ENCODE data around the gene SLC7A14.
A peak's percentile ranks its signal among the peaks of the same experiment; 100 is the strongest.

SLC7A14 gene

GRCh38 chr3:170585937-170586310 is at the start of gene SLC7A14:
Gene SLC7A14, minus strand, starts transcription at chr3:170586075. Its CDS starts 59,139 bp downstream, at chr3:170526936.
- Histone ChIP-seq H3K9me3 (peaks cover 13% of the 10 kb centered on the region), H3K36me3 (no peaks in the 10 kb centered on the region), H3K9ac (no peak within 1 kb of the TSS), H3K4me1 (no peaks in the 10 kb centered on the region), H3K27ac (no peak within 1 kb of the TSS), H3K4me3 (no peak within 1 kb of the TSS), H3K27me3 (no peaks in the 10 kb centered on the region), H4K20me1 (no peaks in the 10 kb centered on the region), H3K4me2 (no peak within 1 kb of the TSS)
- no peak for TF ChIP-seq Cebpa-rat (IDR thresholded peaks at IDR 0.05)

DNA sequence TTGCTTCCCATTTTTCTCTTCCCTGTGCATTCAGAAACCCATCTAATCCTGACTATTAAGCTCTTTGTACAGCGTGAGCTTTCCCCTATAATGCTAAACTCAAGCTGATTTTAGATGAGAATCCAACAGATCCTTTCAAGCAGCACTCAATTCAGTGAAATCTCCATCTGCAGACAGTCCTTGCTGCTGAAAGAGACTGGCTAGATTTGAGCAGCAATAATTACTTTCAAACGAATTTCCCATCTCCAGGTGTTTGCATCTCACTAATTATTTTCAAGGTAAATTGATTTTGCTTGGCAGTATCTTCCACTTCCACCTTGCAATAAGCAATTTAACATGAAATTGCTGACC is 49.5 kb upstream of the SLC7A14 start:
- Histone ChIP-seq H3K36me3 (no peaks in the 10 kb centered on the region), H3K4me1 (peaks cover 37% of the 10 kb centered on the region), H3K9ac (no peak overlapping the region), H3K27me3 (peaks cover 81% of the 10 kb centered on the region), H3K9me3 (no peaks in the 10 kb centered on the region), H3K4me3 (no peak overlapping the region), H4K20me1 (peaks cover 37% of the 10 kb centered on the region), H3K4me2 (peak overlapping the region; percentile 23), H3K27ac (no peak overlapping the region)
- TF ChIP-seq Cebpa-rat (IDR thresholded peaks at IDR 0.05) = no peak

DNA sequence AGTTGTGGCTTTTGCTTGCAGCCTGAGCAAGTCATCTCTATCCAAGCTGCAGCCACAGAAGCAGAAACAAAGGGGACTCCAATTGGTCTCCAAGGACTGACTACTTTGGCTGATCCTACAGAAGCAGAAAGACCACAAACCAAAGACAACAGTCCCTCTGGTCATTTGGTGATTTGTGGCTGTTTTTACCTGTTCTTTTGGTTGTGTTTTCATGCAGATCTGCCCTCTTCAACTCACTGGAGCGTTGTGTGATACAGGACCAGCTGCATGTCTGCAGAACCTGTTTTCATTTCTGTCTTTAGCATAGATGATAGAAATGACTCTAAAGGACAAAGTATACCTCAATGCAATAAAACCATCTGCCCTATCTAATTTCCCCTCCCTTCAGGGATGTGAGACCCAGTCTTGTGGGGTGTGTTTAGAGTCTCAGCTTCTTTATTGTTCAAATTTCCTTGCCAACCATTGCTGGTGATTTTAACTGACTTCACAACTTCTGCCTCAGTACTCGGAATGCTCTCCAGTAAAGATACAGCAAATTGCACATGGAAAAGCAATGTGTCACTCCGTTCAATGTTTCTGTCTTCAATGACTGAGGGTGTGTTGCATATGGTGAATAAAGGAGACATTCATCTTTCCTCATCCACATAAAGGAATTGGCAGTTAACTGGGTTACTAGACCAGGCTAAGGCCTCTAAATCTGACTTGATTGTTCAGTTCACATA is 48.9 kb upstream of the SLC7A14 start:
- H3K27me3 ChIP-seq = peaks cover 86% of the 10 kb centered on the region
- H4K20me1 ChIP-seq = peaks cover 37% of the 10 kb centered on the region
- peak overlapping the region; percentile 23 for H3K4me2 ChIP-seq

GRCh38 chr3:170633573-170633972 is 47.7 kb upstream of the SLC7A14 start:
- H3K4me1 ChIP-seq = peaks cover 37% of the 10 kb centered on the region
- H3K9me3 ChIP-seq = no peaks in the 10 kb centered on the region
- no peaks in the 10 kb centered on the region for H3K36me3 ChIP-seq
- no peak overlapping the region for H3K4me3 ChIP-seq
- no peak overlapping the region for H3K9ac ChIP-seq
- peaks cover 37% of the 10 kb centered on the region for H4K20me1 ChIP-seq
- H3K27me3 ChIP-seq = peaks cover 83% of the 10 kb centered on the region
- H3K4me2 ChIP-seq = peak overlapping the region; percentile 40
- TF ChIP-seq Cebpa-rat (IDR thresholded peaks at IDR 0.05) = no peak
- H3K27ac ChIP-seq = no peak overlapping the region

More for the DNA sequence above, 48.9 kb upstream of the SLC7A14 start:
- H3K36me3 ChIP-seq = no peaks in the 10 kb centered on the region
- no peaks in the 10 kb centered on the region for H3K9me3 ChIP-seq
- peaks cover 37% of the 10 kb centered on the region for H3K4me1 ChIP-seq
- H3K9ac ChIP-seq = no peak overlapping the region
- TF ChIP-seq Cebpa-rat (IDR thresholded peaks at IDR 0.05) = no peak
- H3K27ac ChIP-seq = no peak overlapping the region
- no peak overlapping the region for H3K4me3 ChIP-seq

DNA sequence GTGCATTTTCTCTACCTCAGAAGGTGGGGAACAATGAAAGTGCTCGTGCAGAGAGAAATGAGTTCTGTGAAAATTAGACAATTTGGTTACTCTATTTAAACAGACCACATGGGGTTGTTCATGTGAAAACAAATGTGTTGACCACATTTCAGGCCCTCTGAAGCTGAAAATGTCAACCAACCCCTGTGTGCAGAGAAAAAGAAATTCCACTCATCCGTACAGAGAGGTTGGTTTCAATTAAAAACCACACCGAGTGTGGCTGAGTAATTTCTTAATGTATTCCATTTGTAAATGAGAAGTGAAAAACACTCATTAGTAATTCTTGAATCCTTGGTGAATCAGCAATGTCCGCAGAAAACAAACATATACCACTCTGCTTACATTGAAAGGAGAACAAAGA is 46.9 kb upstream of the SLC7A14 start:
- Histone ChIP-seq H3K27me3 (peaks cover 76% of the 10 kb centered on the region), H3K36me3 (no peaks in the 10 kb centered on the region), H3K4me2 (peak overlapping the region; percentile 40), H3K4me3 (no peak overlapping the region), H3K4me1 (peaks cover 37% of the 10 kb centered on the region), H3K9ac (no peak overlapping the region), H3K9me3 (no peaks in the 10 kb centered on the region), H3K27ac (no peak overlapping the region), H4K20me1 (peaks cover 37% of the 10 kb centered on the region)
- TF ChIP-seq Cebpa-rat (IDR thresholded peaks at IDR 0.05) = no peak

GRCh38 chr3:170631755-170632488 is 46.0 kb upstream of the SLC7A14 start:
- Histone ChIP-seq H3K9ac (no peak overlapping the region), H3K9me3 (no peaks in the 10 kb centered on the region), H3K4me2 (peak overlapping the region; percentile 40), H3K4me3 (no peak overlapping the region), H3K36me3 (no peaks in the 10 kb centered on the region), H3K27me3 (peaks cover 69% of the 10 kb centered on the region), H4K20me1 (peaks cover 37% of the 10 kb centered on the region), H3K27ac (no peak overlapping the region), H3K4me1 (peaks cover 37% of the 10 kb centered on the region)
- no peak for TF ChIP-seq Cebpa-rat (IDR thresholded peaks at IDR 0.05)

GRCh38 chr3:170623524-170623923 is 37.6 kb upstream of the SLC7A14 start:
- H3K4me1 ChIP-seq = no peaks in the 10 kb centered on the region
- 0 out of 2 replicates have a peak, but pooled peaks cover 6% of the 10 kb centered on the region for H3K27me3 ChIP-seq
- no peaks in the 10 kb centered on the region for H3K36me3 ChIP-seq
- H3K9ac ChIP-seq = no peak overlapping the region
- H3K4me2 ChIP-seq = no peak overlapping the region
- no peak overlapping the region for H3K4me3 ChIP-seq
- TF ChIP-seq Cebpa-rat (IDR thresholded peaks at IDR 0.05) = no peak
- H3K9me3 ChIP-seq = no peaks in the 10 kb centered on the region
- H3K27ac ChIP-seq = no peak overlapping the region
- H4K20me1 ChIP-seq = no peaks in the 10 kb centered on the region

DNA sequence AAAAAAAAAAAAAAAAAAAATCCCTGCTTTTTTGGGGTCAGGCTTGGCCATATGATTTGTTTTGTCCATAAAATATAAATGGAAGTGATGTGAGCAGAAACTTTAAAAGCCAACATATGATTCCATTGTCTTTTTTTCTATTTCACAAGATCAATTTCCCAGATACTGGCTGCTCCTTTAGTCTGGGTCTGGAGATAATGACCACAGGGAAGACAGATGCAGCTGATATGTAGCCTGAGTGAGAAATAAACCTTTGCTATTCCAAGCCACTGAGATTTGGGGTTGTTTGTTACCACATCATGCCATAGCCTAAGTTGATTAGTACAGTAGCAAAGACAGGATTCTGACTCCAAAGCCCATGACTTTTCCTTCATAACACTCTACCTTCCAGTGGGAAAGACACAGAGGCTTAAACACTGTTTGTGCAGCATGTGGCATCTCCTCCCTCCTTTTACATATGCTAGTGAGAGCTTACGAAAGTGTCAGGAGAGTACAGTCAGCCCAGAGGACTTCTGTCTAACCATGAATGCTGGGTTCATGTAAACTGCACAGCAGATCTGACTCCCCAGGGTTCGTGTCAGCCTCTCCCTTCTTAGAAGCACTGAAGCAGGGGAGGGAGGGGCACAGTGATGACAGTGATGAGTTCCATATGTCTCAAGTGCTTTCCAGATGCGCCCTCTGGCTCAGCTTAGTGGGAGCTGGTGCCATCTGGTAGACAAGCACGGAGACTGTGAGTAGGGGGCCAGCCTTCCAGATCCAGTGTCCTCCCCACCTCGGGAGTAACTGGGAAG is 36.7 kb upstream of the SLC7A14 start:
- Histone ChIP-seq H3K4me1 (no peaks in the 10 kb centered on the region), H4K20me1 (no peaks in the 10 kb centered on the region), H3K9ac (no peak overlapping the region), H3K9me3 (no peaks in the 10 kb centered on the region), H3K36me3 (no peaks in the 10 kb centered on the region), H3K4me3 (no peak overlapping the region), H3K4me2 (no peak overlapping the region), H3K27me3 (0 out of 2 replicates have a peak, but pooled peaks cover 3% of the 10 kb centered on the region), H3K27ac (no peak overlapping the region)
- no peak for TF ChIP-seq Cebpa-rat (IDR thresholded peaks at IDR 0.05)

GRCh38 chr3:170621256-170621655 is 35.4 kb upstream of the SLC7A14 start:
- no peak overlapping the region for H3K27ac ChIP-seq
- H3K9me3 ChIP-seq = no peaks in the 10 kb centered on the region
- 0 out of 2 replicates have a peak, but pooled peaks cover 3% of the 10 kb centered on the region for H3K27me3 ChIP-seq
- H3K4me3 ChIP-seq = no peak overlapping the region
- H3K36me3 ChIP-seq = no peaks in the 10 kb centered on the region
- H3K9ac ChIP-seq = no peak overlapping the region
- H3K4me2 ChIP-seq = no peak overlapping the region
- H3K4me1 ChIP-seq = no peaks in the 10 kb centered on the region
- TF ChIP-seq Cebpa-rat (IDR thresholded peaks at IDR 0.05) = no peak
- H4K20me1 ChIP-seq = no peaks in the 10 kb centered on the region
